Measurements from ENCODE around the gene USP24. TPM values are rescaled to one million over a fixed set of nuclear protein-coding genes. Genes with fewer than 3 reads are reported as not detected.

USP24 gene, protein sequence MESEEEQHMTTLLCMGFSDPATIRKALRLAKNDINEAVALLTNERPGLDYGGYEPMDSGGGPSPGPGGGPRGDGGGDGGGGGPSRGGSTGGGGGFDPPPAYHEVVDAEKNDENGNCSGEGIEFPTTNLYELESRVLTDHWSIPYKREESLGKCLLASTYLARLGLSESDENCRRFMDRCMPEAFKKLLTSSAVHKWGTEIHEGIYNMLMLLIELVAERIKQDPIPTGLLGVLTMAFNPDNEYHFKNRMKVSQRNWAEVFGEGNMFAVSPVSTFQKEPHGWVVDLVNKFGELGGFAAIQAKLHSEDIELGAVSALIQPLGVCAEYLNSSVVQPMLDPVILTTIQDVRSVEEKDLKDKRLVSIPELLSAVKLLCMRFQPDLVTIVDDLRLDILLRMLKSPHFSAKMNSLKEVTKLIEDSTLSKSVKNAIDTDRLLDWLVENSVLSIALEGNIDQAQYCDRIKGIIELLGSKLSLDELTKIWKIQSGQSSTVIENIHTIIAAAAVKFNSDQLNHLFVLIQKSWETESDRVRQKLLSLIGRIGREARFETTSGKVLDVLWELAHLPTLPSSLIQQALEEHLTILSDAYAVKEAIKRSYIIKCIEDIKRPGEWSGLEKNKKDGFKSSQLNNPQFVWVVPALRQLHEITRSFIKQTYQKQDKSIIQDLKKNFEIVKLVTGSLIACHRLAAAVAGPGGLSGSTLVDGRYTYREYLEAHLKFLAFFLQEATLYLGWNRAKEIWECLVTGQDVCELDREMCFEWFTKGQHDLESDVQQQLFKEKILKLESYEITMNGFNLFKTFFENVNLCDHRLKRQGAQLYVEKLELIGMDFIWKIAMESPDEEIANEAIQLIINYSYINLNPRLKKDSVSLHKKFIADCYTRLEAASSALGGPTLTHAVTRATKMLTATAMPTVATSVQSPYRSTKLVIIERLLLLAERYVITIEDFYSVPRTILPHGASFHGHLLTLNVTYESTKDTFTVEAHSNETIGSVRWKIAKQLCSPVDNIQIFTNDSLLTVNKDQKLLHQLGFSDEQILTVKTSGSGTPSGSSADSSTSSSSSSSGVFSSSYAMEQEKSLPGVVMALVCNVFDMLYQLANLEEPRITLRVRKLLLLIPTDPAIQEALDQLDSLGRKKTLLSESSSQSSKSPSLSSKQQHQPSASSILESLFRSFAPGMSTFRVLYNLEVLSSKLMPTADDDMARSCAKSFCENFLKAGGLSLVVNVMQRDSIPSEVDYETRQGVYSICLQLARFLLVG (N-terminal part only)
- total RNA-seq = 10 to 100 TPM; 29.0 to 36.2 TPM

DNA sequence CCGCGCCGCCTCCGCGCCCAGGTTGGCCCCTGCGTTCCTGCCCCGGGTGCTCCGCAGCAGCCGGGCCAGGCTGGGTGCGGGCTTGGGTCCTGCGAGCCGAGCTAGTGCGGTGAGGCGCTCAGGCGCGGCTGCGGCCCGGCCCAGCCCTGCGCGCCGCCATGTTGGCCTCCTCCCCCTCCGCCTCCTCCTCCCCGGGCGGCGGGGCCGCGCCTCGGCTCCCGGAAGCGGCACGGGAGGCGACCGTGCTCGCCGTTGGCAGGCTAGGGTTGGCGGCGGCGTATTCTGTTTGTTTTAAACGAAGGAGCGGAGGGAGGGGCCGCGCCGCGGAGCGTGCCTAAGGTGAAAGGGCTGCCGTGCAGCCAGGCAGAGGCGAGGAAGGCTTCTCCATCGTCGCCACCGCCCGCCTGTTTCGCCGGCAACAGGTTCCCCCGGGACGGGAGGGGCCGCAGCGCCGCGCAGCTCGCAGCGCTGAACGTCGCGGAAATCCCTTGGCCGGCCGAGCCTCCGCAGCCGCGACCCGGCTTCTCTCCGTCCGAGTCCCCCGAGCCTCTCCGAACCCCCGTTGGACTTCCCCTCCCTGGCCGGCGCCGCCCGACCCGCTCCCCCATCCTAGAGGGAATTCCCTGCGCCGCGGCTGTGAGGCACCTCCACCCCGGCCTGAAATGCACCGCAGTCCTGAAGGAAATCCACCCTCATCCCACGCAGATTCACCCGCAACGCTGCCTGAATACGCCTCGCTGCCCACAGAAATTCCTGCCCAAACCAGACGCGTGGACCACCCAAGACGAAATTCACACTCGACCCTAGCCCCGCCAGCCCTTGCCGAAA lies at the start of gene USP24:
USP24 (minus strand) TSS at position 171 of the 828 bp plus-strand sequence. CDS start 251 bp downstream, outside the sequence.
- Histone ChIP-seq H3K9me3 (no peaks in the 10 kb centered on the region), H3K4me3 (peak within 1 kb of the TSS; percentile 75 to 88), H3K27me3 (no peaks in the 10 kb centered on the region), H3K27ac (peak within 1 kb of the TSS; percentile 98 to 100), H3K4me1 (peaks cover 0 to 61% of the 10 kb centered on the region in 2 donors), H3K36me3 (no peaks in the 10 kb centered on the region)
- TF ChIP-seq, protein P1, sequence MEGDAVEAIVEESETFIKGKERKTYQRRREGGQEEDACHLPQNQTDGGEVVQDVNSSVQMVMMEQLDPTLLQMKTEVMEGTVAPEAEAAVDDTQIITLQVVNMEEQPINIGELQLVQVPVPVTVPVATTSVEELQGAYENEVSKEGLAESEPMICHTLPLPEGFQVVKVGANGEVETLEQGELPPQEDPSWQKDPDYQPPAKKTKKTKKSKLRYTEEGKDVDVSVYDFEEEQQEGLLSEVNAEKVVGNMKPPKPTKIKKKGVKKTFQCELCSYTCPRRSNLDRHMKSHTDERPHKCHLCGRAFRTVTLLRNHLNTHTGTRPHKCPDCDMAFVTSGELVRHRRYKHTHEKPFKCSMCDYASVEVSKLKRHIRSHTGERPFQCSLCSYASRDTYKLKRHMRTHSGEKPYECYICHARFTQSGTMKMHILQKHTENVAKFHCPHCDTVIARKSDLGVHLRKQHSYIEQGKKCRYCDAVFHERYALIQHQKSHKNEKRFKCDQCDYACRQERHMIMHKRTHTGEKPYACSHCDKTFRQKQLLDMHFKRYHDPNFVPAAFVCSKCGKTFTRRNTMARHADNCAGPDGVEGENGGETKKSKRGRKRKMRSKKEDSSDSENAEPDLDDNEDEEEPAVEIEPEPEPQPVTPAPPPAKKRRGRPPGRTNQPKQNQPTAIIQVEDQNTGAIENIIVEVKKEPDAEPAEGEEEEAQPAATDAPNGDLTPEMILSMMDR (IDR thresholded peaks at IDR 0.05) = no peak
- DNase-seq (ENCODE audit: low spot score) = peak; percentile 66

DNA sequence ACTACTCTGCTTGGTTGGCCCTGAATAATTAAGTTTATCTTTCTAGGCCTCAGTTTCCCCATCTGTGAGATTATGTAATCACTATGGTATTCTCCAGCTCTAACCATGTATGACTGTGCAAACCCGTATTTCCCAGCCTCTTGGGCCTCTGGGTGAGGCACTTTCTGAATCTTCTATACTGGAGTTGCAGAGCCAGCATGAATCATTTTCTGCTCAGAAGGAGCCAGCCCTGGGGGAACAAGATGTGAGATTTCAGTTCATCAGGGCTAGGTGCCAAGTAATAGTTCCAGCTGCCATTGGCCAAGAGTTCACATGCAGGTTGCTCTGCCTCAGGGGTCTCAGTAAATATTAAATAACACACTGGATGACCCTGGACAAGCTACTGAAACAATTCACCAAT lies 47.7 kb upstream of the USP24 start:
- Histone ChIP-seq H3K27ac (no peak overlapping the region), H3K4me1 (no peaks in the 10 kb centered on the region), H3K9me3 (no peaks in the 10 kb centered on the region), H3K27me3 (no peaks in the 10 kb centered on the region), H3K4me3 (no peak overlapping the region), H3K36me3 (no peaks in the 10 kb centered on the region)
- no peak for DNase-seq (ENCODE audit: low spot score)
- TF ChIP-seq, protein P1 (IDR thresholded peaks at IDR 0.05) = no peak

DNA sequence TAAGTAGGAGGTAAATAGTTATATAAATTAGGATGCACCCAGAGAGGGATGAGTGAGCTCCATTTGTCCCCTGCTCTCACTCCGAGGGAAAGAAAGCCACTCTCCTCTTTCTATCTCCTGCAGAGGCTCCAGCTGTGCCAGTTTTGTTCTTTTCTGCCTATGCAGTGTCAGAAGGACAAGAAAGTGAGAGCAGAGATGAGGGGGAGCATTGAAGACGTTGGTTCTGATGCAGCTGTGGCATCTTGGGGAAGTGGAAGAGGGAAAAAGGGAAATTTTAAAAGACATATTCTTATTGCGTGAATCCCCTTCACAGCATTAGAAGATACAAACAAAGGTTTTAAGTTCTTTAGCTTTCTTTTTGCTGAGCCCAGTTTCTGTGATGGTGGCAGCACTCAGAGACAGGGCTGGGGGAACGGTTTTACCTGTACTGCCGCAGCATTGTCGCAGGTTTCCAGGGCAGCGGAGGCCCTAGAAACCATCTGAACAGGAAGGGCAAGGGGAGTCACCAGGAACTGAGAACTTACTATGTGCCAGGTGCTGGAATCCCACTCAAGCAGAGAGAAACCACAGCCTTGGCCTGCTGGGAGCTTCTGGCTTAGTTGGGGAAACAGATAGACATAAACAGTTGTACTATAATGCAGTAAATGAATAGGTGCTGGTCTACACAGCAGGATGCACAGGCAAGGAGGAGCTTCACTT lies 44.9 kb upstream of the USP24 start:
- Histone ChIP-seq H3K27me3 (no peaks in the 10 kb centered on the region), H3K9me3 (no peaks in the 10 kb centered on the region), H3K4me1 (no peaks in the 10 kb centered on the region), H3K27ac (no peak overlapping the region), H3K4me3 (no peak overlapping the region), H3K36me3 (no peaks in the 10 kb centered on the region)
- no peak for DNase-seq (ENCODE audit: low spot score)
- TF ChIP-seq, protein P1 (IDR thresholded peaks at IDR 0.05) = no peak

DNA sequence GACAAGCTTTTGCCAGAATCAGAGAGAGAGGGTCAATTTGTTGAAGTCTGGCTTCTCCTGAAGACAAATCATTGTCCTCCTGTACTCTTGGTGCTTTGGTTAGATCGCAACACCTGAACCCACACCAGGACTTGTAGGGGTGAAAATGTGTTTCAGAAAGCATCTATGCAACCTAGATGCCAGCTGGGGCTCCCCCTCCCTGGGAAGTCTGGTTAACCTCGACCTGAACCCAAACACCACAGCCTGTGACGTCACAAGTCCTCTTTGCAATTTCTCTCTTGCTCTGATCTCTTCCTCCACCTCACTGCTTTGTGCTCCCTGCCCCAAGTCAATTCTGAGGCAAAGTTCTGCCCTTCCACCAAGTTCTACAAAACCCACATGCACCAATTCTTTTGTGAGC lies 42.8 kb upstream of the USP24 start:
- Histone ChIP-seq H3K9me3 (no peaks in the 10 kb centered on the region), H3K4me1 (no peaks in the 10 kb centered on the region), H3K27me3 (no peaks in the 10 kb centered on the region), H3K4me3 (no peak overlapping the region), H3K36me3 (no peaks in the 10 kb centered on the region), H3K27ac (no peak overlapping the region)
- TF ChIP-seq, protein P1 (IDR thresholded peaks at IDR 0.05) = no peak
- no peak for DNase-seq (ENCODE audit: low spot score)

Data from right atrium auricular region (tissue), 2 donors.